Activated B cell treated with CpG ODN at 0.5 μM for 24 hours (primary cell): ENCODE data around the gene RLN2. TPM values are rescaled to one million over a fixed set of nuclear protein-coding genes. Genes with fewer than 3 reads are reported as not detected.
"Not testable (repeated sequence)": the region's sequence is repeated elsewhere in the genome, so short reads cannot be mapped to it uniquely, and the experiment has no call there.

Source experiments
- ATAC-seq: fragments of 200-7000 bp; cut with Tn5 transposase; one replicate; pipeline ENCODE4 v1.10.0; 2021; ENCODE audit warnings: low read depth, mild to moderate bottlenecking, moderate library complexity
- CTCF ChIA-PET: fragments of 350-600 bp; sonication (Branson Sonifier 250); formaldehyde crosslinking; loops from one replicate; lab custom pipeline; 2021; ENCODE audit warnings: antibody characterized with exemption; lab: Charles Lee
- POLR2A ChIA-PET: fragments of 350-600 bp; sonication (Branson Sonifier 250); formaldehyde crosslinking; loops from one replicate; lab custom pipeline; 2021; ENCODE audit warnings: antibody characterized with exemption; lab: Charles Lee
- DNase-seq: peaks from one replicate; pipeline ENCODE4 v3.0.0; 2022
- H3K27ac Mint-ChIP-seq: one replicate; pipeline ENCODE4 v1.8.0; 2020; ENCODE audit warnings: mixed read lengths
- H3K27me3 Mint-ChIP-seq: one replicate; pipeline ENCODE4 v1.8.0; 2021; ENCODE audit warnings: mixed read lengths
- H3K36me3 Mint-ChIP-seq: one replicate; pipeline ENCODE4 v1.8.0; 2021; ENCODE audit warnings: low read depth, mixed read lengths
- H3K4me1 Mint-ChIP-seq: one replicate; pipeline ENCODE4 v1.8.0; 2021; ENCODE audit warnings: mixed read lengths
- H3K4me3 Mint-ChIP-seq: one replicate; pipeline ENCODE4 v1.8.0; 2020; ENCODE audit warnings: mild to moderate bottlenecking, mixed read lengths
- H3K9me3 Mint-ChIP-seq: one replicate; pipeline ENCODE4 v1.8.0; 2020; ENCODE audit warnings: mixed read lengths
- CTCF ChIP-seq: fragments of 200-600 bp; IDR thresholded peaks from one replicate; pipeline ENCODE4 v1.8.0; 2022; ENCODE audit warnings: antibody characterized with exemption, mild to moderate bottlenecking
- intact Hi-C: fragments of 100-400 bp; cut with micrococcal nuclease; formaldehyde crosslinking; loops from one replicate; pipeline ENCODE4 v1.15.1; 2024
- total RNA-seq: library from RNA; stranded (reverse); gene quantifications from 2 replicates; pipeline ENCODE4 v1.2.3, GENCODE V29; 2022

RLN2 gene
- total RNA-seq, 1 donor from 2014 or later = 1.9 TPM

- POLR2A ChIA-PET = no interaction called here
Observed at GRCh38 chr9:5326893-5327548, 22.5 kb upstream of the RLN2 start.

GRCh38 chr9:5326187-5326586, 21.7 kb upstream of the RLN2 start:
- Mint-ChIP-seq H3K27ac (no peak overlapping the region), H3K9me3 (no peaks in the 10 kb centered on the region), H3K27me3 (no peaks in the 10 kb centered on the region), H3K4me3 (no peak overlapping the region), H3K4me1 (no peaks in the 10 kb centered on the region), H3K36me3 (peaks cover 20% of the 10 kb centered on the region)
- CTCF ChIA-PET = no interaction called here
- TF ChIP-seq CTCF = no peak
- POLR2A ChIA-PET = no interaction called here
- intact Hi-C loops = no loop called here
- DNase-seq (no peak), ATAC-seq (no peak)

More at GRCh38 chr9:5326893-5327548, 22.5 kb upstream of the RLN2 start:
- Mint-ChIP-seq H3K27me3 (no peaks in the 10 kb centered on the region), H3K36me3 (peaks cover 23% of the 10 kb centered on the region), H3K4me3 (no peak overlapping the region), H3K9me3 (no peaks in the 10 kb centered on the region), H3K4me1 (no peaks in the 10 kb centered on the region), H3K27ac (no peak overlapping the region)
- CTCF ChIA-PET = no interaction called here
- DNase-seq (no peak), ATAC-seq (no peak)
- intact Hi-C loops = no loop called here
- no peak for TF ChIP-seq CTCF

- H3K36me3 Mint-ChIP-seq, DNase-seq, ATAC-seq, intact Hi-C loops, H3K27ac Mint-ChIP-seq, H3K27me3 Mint-ChIP-seq, H3K9me3 Mint-ChIP-seq, H3K4me3 Mint-ChIP-seq, H3K4me1 Mint-ChIP-seq, POLR2A ChIA-PET: not testable (repeated sequence)
- CTCF ChIA-PET = interaction anchor here (0.9 kb wide), 1 partner anchor 135 kb away, joined by 3 read pairs; no protein-coding TSS in a partner anchor
Observed at GRCh38 chr9:5321601-5322000, 17.1 kb upstream of the RLN2 start.

- DNase-seq = no peak
- H3K4me1 Mint-ChIP-seq = no peaks in the 10 kb centered on the region
- no peak for TF ChIP-seq CTCF
- peaks cover 4% of the 10 kb centered on the region for H3K9me3 Mint-ChIP-seq
- H3K4me3 Mint-ChIP-seq = no peak overlapping the region
- H3K27me3 Mint-ChIP-seq = no peaks in the 10 kb centered on the region
- intact Hi-C loops = no loop called here
- no peak for ATAC-seq
- ChIA-PET CTCF (interaction anchor here (0.9 kb wide), 1 partner anchor 135 kb away, joined by 3 read pairs; no protein-coding TSS in a partner anchor), POLR2A (no interaction called here)
- H3K36me3 Mint-ChIP-seq = peaks cover 9% of the 10 kb centered on the region
- H3K27ac Mint-ChIP-seq = no peak overlapping the region
Observed at GRCh38 chr9:5321058-5321457, 16.5 kb upstream of the RLN2 start.

- DNase-seq, H3K4me3 Mint-ChIP-seq, H3K27ac Mint-ChIP-seq, CTCF ChIA-PET, H3K27me3 Mint-ChIP-seq, ATAC-seq, intact Hi-C loops, H3K4me1 Mint-ChIP-seq, POLR2A ChIA-PET: not testable (repeated sequence)
- H3K36me3 Mint-ChIP-seq = peaks cover 17% of the 10 kb centered on the region
- H3K9me3 Mint-ChIP-seq = peaks cover 14% of the 10 kb centered on the region
Observed at GRCh38 chr9:5316406-5316805, 11.9 kb upstream of the RLN2 start.

- ATAC-seq (no peak), DNase-seq (no peak)
- intact Hi-C loops = no loop called here
- H3K27me3 Mint-ChIP-seq = no peaks in the 10 kb centered on the region
- ChIA-PET POLR2A (no interaction called here), CTCF (no interaction called here)
- H3K27ac Mint-ChIP-seq = no peak overlapping the region
- no peak for TF ChIP-seq CTCF
- H3K9me3 Mint-ChIP-seq = peaks cover 14% of the 10 kb centered on the region
- no peaks in the 10 kb centered on the region for H3K4me1 Mint-ChIP-seq
- H3K36me3 Mint-ChIP-seq = peaks cover 17% of the 10 kb centered on the region
- no peak overlapping the region for H3K4me3 Mint-ChIP-seq
Observed at GRCh38 chr9:5315187-5315923, 10.8 kb upstream of the RLN2 start.
